ENCODE results near the gene IPP. TPM values are rescaled to one million over a fixed set of nuclear protein-coding genes. Genes with fewer than 3 reads are reported as not detected.

IPP gene
- total RNA-seq, 1 experiment from 2014 or later, result 25.4 TPM

- BruUV-seq (replicated peaks), result no TSS peak
- H3K4me2 ChIP-seq, result peak within 1 kb of the TSS; percentile 98
- TF ChIP-seq EZH2 (IDR thresholded peaks at IDR 0.05; ENCODE audit: low read depth) (no peak), CTCF (conservative IDR thresholded peaks at IDR 0.05) (peak; percentile 32)
- H3K79me2 ChIP-seq (ENCODE audit: low read depth), result peaks cover 74% of the 10 kb centered on the region
- no peaks in the 10 kb centered on the region for H3K9me2 ChIP-seq (ENCODE audit: insufficient read depth)
- peak within 1 kb of the TSS; percentile 94 for H2AFZ ChIP-seq
- ChIA-PET POLR2A (ENCODE audit: unreplicated experiment) (interaction anchor here (0.6 to 1.8 kb wide), 5 partner anchors 229 to 559 kb away, joined by 4 to 12 read pairs (median 6); partner anchors contain the start of gene RAD54L), CTCF (interaction anchor here (0.6 kb wide), 1 partner anchor 21 kb away, joined by 3 read pairs; no protein-coding TSS in a partner anchor)
- intact Hi-C loops (cut with micrococcal nuclease; ENCODE audit: unreplicated experiment), result loop anchor here (1.0 to 10.0 kb wide), 10 partner anchors 62 to 1013 kb away; partner anchors contain the start of genes ARMH1, CCDC163, DYNLT4 and IPP
- no peaks in the 10 kb centered on the region for H3K27me3 ChIP-seq (ENCODE audit: insufficient read depth, low read depth)
- DNase-seq, result peak; percentile 79 to 82
- peaks cover 16% of the 10 kb centered on the region; the same call in 1 of the 2 replicates for H4K20me1 ChIP-seq (ENCODE audit: insufficient read depth)
- peak within 1 kb of the TSS; percentile 95 for H3K27ac ChIP-seq
- peaks cover 29% of the 10 kb centered on the region for H3F3A ChIP-seq (ENCODE audit: insufficient read depth, low read depth)
- H3K9me3 ChIP-seq (ENCODE audit: insufficient read depth, low read depth), result no peaks in the 10 kb centered on the region
- H3K36me3 ChIP-seq (ENCODE audit: low read depth), result 0 out of 2 replicates have a peak, but pooled peaks cover 11% of the 10 kb centered on the region
- H3K4me1 ChIP-seq (replicated peaks; ENCODE audit: insufficient read depth), result peaks cover 16% of the 10 kb centered on the region
- peak within 1 kb of the TSS; percentile 94 for H3K4me3 ChIP-seq
Measured at GRCh38 chr1:45687754-45688740, 62.4 kb downstream of the IPP start, which contains the start of gene TMEM69. TMEM69 (plus strand) TSS chr1:45688181; CDS start chr1:45691069, 2,888 bp downstream.

- Histone ChIP-seq H2AFZ (peak overlapping the region; percentile 94), H3K4me3 (peak overlapping the region; percentile 94), H3K4me1 (replicated peaks; ENCODE audit: insufficient read depth) (peaks cover 16% of the 10 kb centered on the region), H3K79me2 (ENCODE audit: low read depth) (peaks cover 83% of the 10 kb centered on the region), H3K27ac (peak overlapping the region; percentile 95), H3K4me2 (peak overlapping the region; percentile 98), H3F3A (ENCODE audit: insufficient read depth, low read depth) (peaks cover 22% of the 10 kb centered on the region), H4K20me1 (ENCODE audit: insufficient read depth) (peaks cover 25% of the 10 kb centered on the region; the same call in 1 of the 2 replicates), H3K9me3 (ENCODE audit: insufficient read depth, low read depth) (no peaks in the 10 kb centered on the region), H3K27me3 (ENCODE audit: insufficient read depth, low read depth) (no peaks in the 10 kb centered on the region), H3K9me2 (ENCODE audit: insufficient read depth) (no peaks in the 10 kb centered on the region), H3K36me3 (ENCODE audit: low read depth) (0 out of 2 replicates have a peak, but pooled peaks cover 4% of the 10 kb centered on the region)
- DNase-seq, result peak; percentile 97 to 99
- TSS peak; percentile 94 for BruUV-seq (replicated peaks)
- ChIA-PET POLR2A (ENCODE audit: unreplicated experiment) (interaction anchor here (0.6 to 1.8 kb wide), 5 partner anchors 167 to 616 kb away, joined by 3 to 12 read pairs (median 4); partner anchors contain the start of genes LRRC41, RAD54L and UQCRH), CTCF (no interaction called here)
- no peak for TF ChIP-seq CTCF (conservative IDR thresholded peaks at IDR 0.05)
- TF ChIP-seq EZH2 (IDR thresholded peaks at IDR 0.05; ENCODE audit: low read depth), result no peak
- intact Hi-C loops (cut with micrococcal nuclease; ENCODE audit: unreplicated experiment), result loop anchor here (1.0 to 10.0 kb wide), 9 partner anchors 102 to 1012 kb away; partner anchors contain the start of genes ARMH1, CCDC163, DYNLT4 and MAST2
Measured at GRCh38 chr1:45687014-45687753, 63.3 kb downstream of the IPP start.

Measured in PC-9 (cell line).